OCI-M2 (cell line): ENCODE data around the gene FANCL.
"Not testable (repeated sequence)": the region's sequence is repeated elsewhere in the genome, so short reads cannot be mapped to it uniquely, and the experiment has no call there.

Experiments used
- DNase-seq: peaks from one replicate; lab custom pipeline; 2025; ENCODE audit not compliant: unreplicated experiment; lab: John Stamatoyannopoulos, UW

FANCL gene

DNA sequence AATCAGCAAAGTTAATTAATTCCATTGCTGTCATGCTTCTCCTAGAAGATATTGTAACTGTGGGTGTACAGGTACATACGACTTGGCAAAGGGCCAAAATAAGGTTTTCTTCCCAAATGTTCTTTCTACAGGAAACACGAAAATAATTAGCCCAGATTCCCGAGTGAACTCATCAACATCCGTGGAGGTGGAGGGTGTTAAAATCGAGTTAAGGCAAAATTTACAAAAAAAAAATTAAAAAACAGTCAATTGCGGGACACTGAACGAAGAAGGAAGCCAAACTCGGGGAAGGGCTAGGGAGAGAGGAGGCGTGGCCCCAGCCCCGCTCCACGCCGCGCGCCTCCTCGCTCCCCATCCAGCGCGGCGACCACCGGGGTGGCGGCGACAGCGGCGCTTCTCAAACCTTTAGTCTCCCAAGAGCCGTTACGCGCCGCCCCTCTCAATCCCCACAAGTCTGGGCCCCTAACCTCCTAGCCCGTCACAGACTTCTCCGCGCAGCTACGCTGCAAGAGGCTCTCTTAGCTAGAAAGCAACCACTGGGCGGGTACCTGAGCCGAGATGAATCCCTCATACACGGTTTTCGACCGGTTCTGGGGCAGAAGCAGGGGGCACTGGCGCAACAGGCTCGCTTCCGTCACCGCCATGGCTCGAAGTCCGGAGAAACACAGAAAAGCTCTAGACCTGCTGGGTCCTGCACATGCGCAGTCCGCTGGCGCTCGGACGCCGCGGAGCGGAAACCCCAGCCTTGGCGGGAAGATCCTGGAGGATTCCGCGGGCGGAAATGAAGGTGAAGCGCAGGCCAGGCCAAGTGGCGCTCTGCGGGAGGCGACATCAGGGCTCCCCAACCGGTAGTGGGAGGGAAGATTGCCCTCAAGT lies at the start of gene FANCL:
Gene FANCL, minus strand, starts transcription at position 656 of the 876 bp plus-strand sequence. Its CDS starts 12 bp downstream, at position 644.
- DNase-seq = peak; percentile 46

DNA sequence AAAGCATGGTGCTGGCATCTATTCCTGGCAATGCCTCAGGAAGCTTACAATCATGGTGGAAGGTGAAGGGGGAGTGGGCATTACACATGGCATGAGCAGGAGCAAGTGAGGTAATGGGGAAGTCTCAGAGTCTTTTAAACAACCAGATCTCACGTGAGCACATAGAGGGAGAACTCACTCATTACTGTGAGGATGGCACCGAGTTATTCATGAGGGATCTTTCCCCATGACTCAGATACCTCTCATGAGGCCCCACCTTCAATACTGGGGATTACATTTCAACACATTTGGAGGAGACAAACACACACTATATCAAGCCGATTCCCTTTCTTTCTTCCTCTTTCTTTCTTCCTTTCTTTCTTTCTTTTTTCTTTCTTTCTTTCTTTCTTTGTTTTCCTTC lies 47.9 kb upstream of the FANCL start:
- no peak for DNase-seq

DNA sequence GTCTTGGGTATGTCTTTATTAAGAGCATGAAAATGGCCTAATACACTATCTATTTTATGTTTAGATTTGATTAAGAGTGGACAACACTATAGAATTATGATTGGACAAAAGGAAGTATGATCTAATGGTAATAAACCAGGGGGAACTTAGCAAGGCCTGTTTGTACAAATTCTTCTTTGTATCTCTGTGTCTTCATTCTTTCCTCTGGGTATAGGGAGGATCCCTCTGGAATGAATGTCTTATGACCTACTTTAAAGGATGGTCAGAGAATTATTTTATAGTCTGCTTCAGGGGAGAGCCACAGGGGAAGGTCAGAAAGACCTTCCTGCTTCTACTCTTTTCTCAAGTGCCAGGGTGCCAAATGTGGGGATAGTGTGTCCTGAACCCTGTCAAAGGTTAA lies 42.8 kb upstream of the FANCL start:
- DNase-seq = no peak

DNA sequence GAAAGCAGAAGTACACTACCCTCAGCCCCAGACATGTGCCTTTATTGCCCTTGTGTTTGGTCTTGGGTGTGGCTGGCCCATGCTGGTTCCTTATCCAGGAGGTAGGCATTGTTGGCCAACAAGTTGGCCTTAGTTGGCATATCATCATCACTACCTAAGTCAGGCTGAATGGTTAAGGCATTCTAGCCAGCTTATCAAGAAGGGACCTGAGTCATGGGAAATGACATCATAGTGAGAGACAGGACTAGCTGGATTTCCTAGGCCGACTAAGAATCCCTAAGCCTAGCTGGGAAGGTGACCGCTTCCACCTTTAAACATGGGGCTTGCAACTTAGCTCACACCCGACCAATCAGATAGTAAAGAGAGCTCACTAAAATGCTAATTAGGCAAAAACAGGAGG lies 34.0 kb upstream of the FANCL start:
- not testable (repeated sequence) for DNase-seq

DNA sequence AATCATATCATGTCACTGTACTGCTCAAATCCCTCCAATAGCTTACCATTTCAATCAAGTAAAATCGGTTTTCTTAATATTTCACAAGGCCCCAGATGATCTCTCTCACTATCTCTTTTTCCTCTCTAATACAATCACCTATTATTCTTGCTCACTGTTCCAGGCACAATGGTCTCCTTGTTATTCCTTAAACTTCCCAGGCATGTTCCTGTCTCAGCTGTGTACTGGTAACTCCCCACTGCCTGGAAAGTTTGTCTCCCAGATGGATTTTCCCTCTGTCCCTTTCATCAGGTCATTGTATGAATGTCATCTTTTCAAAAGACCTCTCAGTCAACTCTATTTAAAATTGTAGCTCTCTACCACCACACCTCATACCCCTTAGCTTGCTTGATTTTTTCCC lies 30.7 kb upstream of the FANCL start:
- no peak for DNase-seq

DNA sequence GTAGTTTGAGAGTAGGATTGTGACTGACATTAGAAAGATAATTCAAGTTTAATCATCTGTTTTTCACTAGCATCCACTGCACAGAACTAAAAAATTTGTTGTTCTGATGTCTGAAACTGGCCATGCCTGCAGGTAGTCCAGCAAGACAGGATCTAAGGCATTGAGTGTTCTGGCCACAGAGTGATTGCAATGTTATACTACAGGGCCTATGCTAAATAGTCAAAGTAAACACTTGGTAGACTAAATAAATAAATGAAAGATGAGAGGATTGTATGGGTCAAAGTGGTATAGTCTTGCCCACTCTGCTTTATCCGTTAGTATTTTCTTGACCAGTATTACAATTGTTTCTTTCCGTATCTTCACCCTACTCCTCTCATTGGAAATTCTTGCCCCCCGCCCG lies 27.6 kb upstream of the FANCL start:
- no peak for DNase-seq

DNA sequence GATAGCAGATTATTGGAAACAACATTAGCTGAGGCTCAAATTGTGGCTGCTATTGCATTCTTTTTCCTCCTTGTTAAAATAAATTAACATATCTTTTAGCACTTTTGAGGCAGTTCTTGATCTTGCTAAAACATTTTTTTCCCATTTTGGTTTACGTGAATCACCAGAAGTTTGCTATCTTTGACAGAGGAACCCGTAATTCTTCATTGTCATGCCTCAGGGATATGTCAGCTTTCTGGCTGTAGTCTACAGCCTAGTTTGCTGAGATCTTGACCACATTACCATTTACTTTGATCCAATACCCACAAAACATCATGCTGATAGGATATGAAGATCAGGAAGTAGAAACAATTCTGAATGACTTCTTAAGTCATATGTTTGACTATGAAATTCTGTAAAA lies 25.1 kb upstream of the FANCL start:
- no peak for DNase-seq

DNA sequence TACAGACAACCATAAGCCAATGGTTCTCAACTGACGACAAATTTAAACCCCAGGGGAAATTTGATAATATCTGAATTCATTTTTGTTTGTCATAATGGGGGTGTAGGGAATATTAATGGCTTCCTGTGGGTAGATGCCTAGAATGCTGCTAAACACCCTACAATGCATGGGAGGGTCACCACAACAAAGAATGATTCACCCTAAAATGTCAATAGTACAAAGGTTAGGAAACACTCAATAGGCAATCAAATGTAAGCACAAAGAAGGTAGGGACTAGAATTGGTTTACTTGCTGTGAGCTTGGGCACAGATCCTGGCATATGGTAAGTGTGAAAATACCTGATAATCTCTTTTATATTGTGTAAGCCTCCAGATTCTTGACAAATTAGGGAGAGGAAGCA lies 20.1 kb upstream of the FANCL start:
- DNase-seq = no peak

DNA sequence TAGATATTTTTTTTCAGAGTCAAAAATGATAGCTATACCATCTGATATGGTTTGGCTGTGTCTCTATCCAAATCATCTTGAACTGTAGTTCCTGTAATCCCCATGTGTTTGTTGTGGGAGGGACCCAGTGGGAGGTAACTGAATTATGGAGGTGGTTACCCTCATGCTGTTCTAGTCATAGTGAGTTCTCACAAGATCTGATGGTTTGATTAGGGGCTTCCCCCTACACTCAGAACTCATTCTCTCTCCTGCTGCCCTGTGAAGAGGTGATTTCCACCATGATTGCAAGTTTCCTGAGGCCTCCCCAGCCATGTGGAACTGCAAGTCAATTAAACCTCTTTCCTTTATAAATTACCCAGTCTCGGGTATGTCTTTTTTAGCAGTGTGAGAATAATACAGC lies 17.3 kb upstream of the FANCL start:
- not testable (repeated sequence) for DNase-seq

DNA sequence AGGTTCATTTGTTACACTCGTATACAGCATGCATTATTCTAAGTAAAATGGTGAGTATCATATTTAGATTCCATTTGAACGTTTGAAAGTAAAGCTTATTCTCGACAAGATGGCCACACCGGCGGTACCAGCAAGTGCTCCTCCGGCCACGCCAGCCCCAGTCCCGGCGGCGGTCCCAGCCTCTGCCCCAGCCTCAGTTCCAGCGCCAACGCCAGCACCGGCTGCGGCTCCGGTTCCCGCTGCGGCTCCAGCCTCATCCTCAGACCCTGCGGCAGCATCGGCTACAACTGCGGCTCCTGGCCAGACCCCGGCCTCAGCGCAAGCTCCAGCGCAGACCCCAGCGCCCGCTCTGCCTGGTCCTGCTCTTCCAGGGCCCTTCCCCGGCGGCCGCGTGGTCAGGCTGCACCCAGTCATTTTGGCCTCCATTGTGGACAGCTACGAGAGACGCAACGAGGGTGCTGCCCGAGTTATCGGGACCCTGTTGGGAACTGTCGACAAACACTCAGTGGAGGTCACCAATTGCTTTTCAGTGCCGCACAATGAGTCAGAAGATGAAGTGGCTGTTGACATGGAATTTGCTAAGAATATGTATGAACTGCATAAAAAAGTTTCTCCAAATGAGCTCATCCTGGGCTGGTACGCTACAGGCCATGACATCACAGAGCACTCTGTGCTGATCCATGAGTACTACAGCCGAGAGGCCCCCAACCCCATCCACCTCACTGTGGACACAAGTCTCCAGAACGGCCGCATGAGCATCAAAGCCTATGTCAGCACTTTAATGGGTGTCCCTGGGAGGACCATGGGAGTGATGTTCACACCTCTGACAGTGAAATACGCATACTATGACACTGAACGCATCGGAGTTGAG lies 10.4 kb upstream of the FANCL start:
- not testable (repeated sequence) for DNase-seq

DNA sequence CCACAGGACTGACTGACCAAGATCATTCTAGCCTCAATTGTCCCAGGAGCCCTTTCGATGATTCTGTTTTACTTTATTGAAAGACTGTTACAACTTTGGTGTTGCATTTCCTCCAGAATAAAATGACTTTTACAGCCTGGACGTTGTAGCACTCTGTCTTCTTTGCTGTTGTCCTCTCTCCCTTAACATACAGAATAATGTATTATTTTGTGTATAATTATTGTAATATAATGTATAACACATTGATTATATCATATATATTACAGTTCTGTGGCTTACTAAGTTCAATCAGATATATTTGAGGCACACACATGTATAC lies 380 bp upstream of the FANCL start:
- no peak for DNase-seq

DNA sequence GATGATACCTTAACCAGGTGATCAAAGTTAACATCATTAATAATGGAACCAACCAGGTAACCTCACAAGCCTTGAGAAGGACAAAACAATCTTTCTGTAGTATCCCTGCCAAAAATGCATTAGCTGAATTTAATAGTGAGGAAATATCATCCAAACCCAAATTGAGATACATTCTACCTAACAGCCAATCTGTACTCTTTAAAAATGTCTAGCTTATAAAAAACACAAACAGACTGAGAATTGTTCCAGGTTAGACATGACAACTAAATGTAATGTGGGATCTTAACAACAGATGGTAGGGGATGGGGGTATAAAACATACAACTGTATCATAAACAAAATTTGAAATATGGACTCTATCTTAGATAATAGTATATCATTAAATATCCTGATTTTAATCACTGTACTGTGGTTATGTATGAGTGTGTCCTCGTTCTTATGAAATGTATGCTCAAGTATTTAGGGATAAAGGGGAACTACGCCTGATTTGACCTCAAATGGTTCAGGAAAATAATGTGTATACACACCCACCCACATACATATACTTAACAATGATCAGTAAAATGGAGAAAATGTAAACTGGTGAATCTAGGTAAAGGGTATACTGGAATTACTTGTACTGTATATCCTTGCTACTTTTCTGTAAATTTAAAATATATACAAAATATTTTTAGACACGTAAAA lies 1.7 kb downstream of the FANCL start:
- DNase-seq = no peak

DNA sequence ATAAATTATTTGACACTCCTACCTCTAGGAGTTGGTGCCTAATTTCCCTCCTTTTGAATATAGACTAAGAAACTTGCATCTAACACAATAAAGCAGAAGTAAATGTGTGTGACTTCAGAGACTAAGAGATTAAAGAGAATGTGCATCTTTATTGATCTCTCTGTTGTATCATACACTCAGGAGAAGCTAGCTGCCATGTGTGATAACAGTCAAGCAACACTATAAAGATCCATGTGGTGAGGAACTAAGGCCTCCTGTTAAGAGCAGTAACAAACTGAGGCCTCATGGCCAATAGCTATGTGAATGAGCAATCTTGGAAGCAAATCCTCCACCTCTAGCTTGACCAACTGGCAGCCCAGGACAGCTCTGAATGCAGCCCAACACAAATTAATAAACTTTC lies 3.4 kb downstream of the FANCL start:
- DNase-seq = peak; percentile 15

DNA sequence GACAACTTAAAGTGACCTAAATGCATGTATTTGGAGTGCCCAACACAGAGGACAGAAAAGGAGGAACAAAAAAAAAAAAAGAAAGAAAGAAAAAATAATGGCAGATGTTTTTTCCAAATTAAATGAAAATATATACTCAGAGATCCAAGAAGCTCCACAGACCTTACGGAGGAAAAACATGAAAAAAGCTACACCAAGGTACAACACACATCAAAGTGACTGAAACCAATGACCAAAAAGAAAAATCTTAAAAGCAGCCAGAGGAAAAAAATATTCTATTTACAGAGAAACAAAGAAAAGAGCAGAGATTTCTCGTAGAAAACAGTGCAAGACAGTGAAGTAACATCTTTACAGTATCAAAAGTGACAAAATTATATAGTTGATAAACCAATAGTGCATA lies 5.1 kb downstream of the FANCL start:
- no peak for DNase-seq

DNA sequence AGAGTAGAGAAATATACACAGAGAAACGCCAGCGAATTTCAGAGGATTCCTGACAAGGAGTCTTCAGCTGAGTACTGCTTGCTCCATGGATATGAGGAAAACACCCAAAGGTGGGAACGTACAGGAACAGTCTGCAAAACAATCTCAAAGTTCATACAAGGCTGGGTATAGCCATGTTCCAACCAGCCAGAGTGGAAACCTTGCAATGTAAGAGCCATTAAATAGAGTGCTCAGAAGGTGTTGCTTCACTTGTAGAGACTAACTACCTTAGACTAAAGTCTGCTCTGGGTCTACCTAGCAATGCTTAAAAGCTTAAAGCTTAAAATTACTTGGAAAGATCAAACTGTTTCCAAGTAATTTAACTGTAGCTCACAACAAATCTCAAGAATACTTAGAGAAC lies 6.0 kb downstream of the FANCL start:
- DNase-seq = no peak

DNA sequence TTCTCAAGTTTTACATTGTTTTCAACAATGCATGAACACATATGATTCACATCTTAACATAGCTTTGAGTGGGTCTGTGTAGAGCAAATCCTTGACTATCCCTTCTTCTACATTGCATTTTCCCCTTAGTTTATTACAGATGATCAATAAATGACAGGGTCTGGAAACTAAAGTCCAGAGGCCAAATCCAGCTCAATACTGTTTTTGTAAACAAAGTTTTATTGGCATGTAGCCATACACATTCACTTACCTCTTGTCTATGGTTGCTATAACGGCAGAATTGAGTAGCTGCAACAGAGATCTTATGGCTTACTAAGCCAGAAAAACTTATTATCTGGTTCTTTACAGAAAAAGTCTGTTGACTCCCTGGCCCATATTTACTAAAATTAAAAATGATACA lies 12.8 kb downstream of the FANCL start:
- no peak for DNase-seq

DNA sequence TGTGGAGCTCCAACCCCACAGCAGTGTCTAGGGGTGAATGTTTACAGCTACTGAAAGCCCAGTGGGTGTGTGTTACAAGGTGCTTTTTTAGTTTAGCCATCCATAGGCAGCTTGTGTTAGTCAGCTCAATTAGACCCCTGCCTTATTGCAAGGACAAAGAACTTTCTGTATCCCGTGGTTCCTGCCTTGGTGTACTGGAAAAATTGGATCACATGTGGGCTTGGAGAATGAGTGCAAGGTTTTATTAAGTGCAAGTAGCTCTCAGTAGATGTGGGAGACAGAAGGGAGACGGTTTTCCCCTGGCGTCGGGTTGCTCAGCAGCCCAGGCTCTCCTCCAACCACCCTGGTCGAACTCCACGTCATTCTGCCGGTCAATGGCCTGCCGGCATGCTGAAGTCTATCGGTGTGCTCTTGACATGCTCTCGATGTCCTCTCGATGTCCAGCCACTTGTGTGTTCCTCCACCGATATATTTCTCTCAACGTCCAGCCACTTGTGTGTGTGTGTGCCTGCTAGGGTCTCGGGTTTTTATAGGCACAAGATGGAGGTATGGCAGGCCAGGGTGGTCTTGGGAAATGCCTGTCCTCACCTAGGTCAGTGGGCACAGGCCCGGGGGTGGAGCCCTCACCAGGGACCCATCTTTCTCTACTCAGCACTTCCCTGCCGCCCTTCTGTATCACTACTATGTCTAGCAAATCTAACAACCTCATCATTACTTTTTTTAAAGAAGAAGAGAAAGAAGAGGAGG lies 13.8 kb downstream of the FANCL start:
- DNase-seq = no peak

DNA sequence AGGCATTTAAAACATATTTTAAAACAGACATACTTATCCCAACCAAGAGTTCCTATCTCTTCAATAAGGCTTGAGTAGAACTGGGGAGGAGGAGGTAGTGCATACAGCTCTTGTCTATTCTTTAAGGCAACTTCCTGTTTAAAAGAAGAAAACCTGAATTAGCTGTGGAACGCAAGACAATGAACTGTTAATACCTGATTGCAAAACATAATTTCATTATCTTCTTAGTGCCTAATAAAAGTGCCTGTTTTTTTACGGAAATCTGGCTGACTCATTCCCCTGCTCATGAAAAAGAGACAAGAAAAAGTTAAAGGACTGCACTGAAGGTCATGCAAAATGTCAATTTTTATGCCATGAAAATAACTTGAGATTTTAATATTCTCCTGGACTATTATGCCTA lies 19.2 kb downstream of the FANCL start:
- DNase-seq = no peak

DNA sequence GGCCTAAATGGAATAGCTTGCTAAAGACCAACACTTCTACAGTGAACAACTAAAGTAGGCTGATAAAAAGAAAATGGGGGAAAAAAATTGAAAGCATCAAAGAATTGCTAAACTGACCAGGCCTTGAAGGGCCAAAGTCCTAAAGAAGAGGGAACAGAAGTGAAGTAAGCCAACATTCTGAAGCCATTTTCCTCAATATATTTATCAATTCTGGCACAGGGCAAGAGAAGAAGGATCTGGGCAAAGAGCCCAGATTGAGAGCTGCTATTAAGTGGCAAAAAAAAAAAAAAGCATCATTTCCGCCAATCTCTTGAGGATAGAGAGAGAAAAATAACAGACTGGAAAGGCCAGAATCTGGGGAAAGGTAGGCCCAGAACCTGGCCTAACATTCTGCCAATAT lies 25.7 kb downstream of the FANCL start:
- no peak for DNase-seq

DNA sequence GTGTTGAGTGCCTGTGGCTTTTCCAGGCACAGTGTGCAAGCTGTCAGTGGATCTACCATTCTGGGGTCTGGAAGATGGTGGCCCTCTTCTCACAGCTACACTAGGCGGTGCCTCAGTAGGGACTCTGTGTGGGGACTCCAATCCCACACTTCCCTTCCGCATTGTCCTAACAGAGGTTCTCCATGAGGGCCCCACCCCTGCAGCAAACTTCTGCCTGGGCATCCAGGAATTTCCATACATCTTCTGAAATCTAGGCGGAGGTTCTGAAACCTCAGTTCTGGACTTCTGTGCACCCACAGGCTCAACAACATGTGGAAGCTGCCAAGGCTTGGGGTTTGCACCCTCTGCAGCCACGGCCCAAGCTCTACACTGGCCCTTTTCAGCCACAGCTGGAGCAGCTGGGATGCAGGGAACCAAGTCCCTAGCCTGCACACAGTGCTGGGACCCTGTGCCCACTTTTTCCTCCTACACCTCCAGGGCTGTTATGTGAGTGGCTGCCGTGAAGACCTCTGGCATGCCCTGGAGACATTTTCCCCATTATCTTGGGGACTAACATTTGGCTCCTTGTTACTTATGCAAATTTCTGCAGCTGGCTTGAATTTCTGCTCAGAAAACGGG lies 30.1 kb downstream of the FANCL start:
- DNase-seq = not testable (repeated sequence)

DNA sequence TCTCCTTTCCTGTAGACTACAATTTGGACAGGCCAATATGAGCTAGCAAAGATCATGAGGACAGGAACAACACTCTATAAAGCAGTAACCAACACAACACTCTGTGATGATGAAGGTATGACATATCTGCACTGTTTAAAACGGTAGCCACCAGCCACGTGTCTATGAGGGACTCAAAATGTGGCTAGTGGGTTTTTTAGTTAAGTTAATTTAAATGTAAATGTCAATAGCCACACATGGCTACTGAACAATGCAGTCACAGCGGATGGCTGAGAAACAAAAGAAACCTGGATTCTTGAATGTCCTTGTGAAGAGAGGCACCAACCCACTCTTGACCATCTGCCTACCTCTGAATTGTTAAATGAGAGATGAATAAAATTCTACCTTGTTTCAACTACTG lies 33.9 kb downstream of the FANCL start:
- DNase-seq = no peak
